ENCODE measurements around the gene MYZAP. TPM values are rescaled to one million over a fixed set of nuclear protein-coding genes. Genes with fewer than 3 reads are reported as not detected.

MYZAP gene
- total and polyA plus RNA-seq, 10 of the 15 experiments (the other 5 are each of a cell fraction or from before 2014, with no cell fraction given), result not detected

DNA sequence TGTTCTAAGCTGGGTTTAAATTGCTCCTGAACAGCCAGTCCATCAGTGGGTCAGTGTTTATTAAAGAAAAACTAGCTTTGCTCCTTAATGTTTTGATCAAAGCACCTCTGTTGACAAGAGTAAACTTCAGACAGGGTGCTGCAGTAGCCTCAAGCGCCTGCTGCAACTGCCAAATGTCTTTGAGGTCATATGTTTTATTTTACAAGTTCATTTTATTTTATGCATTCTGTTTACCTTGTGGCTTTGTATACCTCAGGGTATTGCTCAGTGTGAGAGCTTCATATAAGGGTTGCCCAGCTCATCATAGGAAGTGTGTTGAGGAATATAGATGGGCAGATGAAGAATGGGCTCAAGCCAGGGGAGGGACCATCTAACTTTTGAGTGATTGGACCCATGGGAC is 8.5 kb downstream of the MYZAP start:
- WGBS (ENCODE audit: insufficient coverage, insufficient replicate concordance, low lambda C conversion rate, missing lambda C conversion rate), result 0% methylated on average over 1 of the region's 1 CpG

More for the DNA sequence above, 8.5 kb downstream of the MYZAP start:
- CTCF ChIA-PET, result no interaction called here
- no peak overlapping the region for H3K4me3 ChIP-seq
- POLR2A ChIA-PET, result no interaction called here
- H3K4me1 ChIP-seq (ENCODE audit: control insufficient read depth, insufficient read depth, low read length), result no peaks in the 10 kb centered on the region
- H3K79me2 ChIP-seq (ENCODE audit: control insufficient read depth, insufficient read depth, low read length), result no peaks in the 10 kb centered on the region
- H4K20me1 ChIP-seq (ENCODE audit: control insufficient read depth, insufficient read depth), result no peaks in the 10 kb centered on the region
- intact Hi-C loops (cut with micrococcal nuclease; ENCODE audit: unreplicated experiment) (no loop called here), in situ Hi-C loops (cut with MboI) (no loop called here)
- no peak overlapping the region for H3K4me2 ChIP-seq (ENCODE audit: control insufficient read depth, insufficient read depth)
- H3K27ac ChIP-seq (ENCODE audit: control insufficient read depth, insufficient read depth), result no peak overlapping the region
- BruUV-seq (replicated peaks), result no TSS peak
- ATAC-seq (no peak), FAIRE-seq (no peak), DNase-seq (ENCODE audit: low read depth, low spot score) (no peak)
- H3K9me3 ChIP-seq (replicated peaks; ENCODE audit: control insufficient read depth, insufficient read depth, low read length), result no peaks in the 10 kb centered on the region
- H3K27me3 ChIP-seq (replicated peaks in 1 of 2; ENCODE audit: control insufficient read depth in 2 of 2, insufficient read depth in 2 of 2, low read length in 1 of 2), result no peaks in the 10 kb centered on the region; a peak in 1 of 4 replicates
- TF ChIP-seq HDAC6 (IDR thresholded peaks at IDR 0.05; ENCODE audit: unreplicated experiment) (no peak), PML (IDR thresholded peaks at IDR 0.05; ENCODE audit: low read length) (no peak), CHD2 (IDR thresholded peaks at IDR 0.05; ENCODE audit: borderline replicate concordance, low read depth, low read length) (no peak), ZNF274 (IDR thresholded peaks at IDR 0.05; ENCODE audit: insufficient read depth, insufficient read length) (no peak), STAT3 (IDR thresholded peaks at IDR 0.05; ENCODE audit: low read depth, low read length) (no peak), RB1 (IDR thresholded peaks at IDR 0.05; ENCODE audit: borderline replicate concordance) (no peak)
- TF ChIP-seq, protein P1, sequence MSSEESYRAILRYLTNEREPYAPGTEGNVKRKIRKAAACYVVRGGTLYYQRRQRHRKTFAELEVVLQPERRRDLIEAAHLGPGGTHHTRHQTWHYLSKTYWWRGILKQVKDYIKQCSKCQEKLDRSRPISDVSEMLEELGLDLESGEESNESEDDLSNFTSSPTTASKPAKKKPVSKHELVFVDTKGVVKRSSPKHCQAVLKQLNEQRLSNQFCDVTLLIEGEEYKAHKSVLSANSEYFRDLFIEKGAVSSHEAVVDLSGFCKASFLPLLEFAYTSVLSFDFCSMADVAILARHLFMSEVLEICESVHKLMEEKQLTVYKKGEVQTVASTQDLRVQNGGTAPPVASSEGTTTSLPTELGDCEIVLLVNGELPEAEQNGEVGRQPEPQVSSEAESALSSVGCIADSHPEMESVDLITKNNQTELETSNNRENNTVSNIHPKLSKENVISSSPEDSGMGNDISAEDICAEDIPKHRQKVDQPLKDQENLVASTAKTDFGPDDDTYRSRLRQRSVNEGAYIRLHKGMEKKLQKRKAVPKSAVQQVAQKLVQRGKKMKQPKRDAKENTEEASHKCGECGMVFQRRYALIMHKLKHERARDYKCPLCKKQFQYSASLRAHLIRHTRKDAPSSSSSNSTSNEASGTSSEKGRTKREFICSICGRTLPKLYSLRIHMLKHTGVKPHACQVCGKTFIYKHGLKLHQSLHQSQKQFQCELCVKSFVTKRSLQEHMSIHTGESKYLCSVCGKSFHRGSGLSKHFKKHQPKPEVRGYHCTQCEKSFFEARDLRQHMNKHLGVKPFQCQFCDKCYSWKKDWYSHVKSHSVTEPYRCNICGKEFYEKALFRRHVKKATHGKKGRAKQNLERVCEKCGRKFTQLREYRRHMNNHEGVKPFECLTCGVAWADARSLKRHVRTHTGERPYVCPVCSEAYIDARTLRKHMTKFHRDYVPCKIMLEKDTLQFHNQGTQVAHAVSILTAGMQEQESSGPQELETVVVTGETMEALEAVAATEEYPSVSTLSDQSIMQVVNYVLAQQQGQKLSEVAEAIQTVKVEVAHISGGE (CRISPR knock-in tag; IDR thresholded peaks at IDR 0.05), result no peak
- TF ChIP-seq, protein P2, sequence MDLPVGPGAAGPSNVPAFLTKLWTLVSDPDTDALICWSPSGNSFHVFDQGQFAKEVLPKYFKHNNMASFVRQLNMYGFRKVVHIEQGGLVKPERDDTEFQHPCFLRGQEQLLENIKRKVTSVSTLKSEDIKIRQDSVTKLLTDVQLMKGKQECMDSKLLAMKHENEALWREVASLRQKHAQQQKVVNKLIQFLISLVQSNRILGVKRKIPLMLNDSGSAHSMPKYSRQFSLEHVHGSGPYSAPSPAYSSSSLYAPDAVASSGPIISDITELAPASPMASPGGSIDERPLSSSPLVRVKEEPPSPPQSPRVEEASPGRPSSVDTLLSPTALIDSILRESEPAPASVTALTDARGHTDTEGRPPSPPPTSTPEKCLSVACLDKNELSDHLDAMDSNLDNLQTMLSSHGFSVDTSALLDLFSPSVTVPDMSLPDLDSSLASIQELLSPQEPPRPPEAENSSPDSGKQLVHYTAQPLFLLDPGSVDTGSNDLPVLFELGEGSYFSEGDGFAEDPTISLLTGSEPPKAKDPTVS (IDR thresholded peaks at IDR 0.05; ENCODE audit: low read depth, low read length), result no peak
- H2AFZ ChIP-seq (ENCODE audit: control insufficient read depth, low read depth, low read length), result no peak overlapping the region
- H3K36me3 ChIP-seq (ENCODE audit: control insufficient read depth in 2 of 2, insufficient read depth in 2 of 2, low read length in 1 of 2), result no peaks in the 10 kb centered on the region
- RAD21 ChIA-PET (ENCODE audit: unreplicated experiment), result no interaction called here
- no peak overlapping the region for H3K9ac ChIP-seq (ENCODE audit: control insufficient read depth, insufficient read depth, low read length)
- SMC1A ChIA-PET (ENCODE audit: uncharacterized antibody, unreplicated experiment), result no interaction called here

All from GM12878 (cell line).